ENCODE data around the gene ASCL3. TPM values are rescaled to one million over a fixed set of nuclear protein-coding genes. Genes with fewer than 3 reads are reported as not detected.
A peak's percentile ranks its signal among the peaks of the same experiment; 100 is the strongest.
"Not testable (repeated sequence)": the region's sequence is repeated elsewhere in the genome, so short reads cannot be mapped to it uniquely, and the experiment has no call there.

The ASCL3 gene, protein sequence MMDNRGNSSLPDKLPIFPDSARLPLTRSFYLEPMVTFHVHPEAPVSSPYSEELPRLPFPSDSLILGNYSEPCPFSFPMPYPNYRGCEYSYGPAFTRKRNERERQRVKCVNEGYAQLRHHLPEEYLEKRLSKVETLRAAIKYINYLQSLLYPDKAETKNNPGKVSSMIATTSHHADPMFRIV
- total RNA-seq = not detected

DNA sequence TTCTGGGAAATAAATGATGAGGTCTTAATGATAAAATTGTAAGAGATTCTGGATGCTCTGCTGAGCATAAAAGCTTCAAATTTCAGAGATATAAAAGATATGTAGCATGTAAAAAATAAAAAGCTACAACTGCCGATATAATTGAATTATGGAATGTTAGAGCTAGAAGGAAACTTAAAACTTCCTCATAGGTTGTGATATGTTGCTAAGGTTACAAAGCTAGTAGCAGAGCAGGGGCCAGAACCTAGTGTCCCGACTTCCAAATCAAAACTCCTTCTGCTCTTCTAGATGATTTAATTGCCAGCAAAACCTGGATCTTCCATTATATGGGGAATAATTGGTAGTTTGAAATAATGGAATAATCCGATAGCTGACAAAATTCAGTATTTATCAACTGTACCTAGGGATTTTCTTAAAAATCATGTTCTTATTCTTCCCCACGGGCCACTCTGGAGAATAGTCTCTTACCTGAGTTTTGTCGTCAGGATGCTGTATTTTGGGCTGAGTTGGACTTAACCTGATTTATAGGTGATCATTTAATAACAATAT is at the start of gene ASCL3:
TSS of gene ASCL3 (minus strand) at position 499 of the 549 bp plus-strand sequence. CDS start 4,855 bp downstream, outside the sequence.
- no peak for DNase-seq

DNA sequence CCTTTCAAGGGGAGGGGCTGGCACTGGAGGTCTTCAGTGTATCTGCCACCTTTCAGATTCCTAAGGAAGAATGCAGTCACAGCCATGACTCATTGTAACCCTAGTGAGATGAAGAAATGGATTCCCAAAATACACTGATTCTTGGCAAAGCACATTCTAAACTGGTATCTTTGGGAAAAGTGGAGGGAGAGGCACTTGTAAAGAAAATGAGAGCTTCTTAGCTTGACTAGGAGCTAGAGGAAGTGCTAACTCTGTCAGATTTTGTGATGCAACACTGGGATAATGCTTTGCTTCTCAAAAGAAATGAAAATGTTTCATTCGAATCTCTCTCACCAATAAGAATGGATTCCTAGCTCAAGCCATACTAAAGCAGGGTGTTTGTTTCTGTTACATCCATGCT is 46.6 kb upstream of the ASCL3 start:
- no peak for DNase-seq

DNA sequence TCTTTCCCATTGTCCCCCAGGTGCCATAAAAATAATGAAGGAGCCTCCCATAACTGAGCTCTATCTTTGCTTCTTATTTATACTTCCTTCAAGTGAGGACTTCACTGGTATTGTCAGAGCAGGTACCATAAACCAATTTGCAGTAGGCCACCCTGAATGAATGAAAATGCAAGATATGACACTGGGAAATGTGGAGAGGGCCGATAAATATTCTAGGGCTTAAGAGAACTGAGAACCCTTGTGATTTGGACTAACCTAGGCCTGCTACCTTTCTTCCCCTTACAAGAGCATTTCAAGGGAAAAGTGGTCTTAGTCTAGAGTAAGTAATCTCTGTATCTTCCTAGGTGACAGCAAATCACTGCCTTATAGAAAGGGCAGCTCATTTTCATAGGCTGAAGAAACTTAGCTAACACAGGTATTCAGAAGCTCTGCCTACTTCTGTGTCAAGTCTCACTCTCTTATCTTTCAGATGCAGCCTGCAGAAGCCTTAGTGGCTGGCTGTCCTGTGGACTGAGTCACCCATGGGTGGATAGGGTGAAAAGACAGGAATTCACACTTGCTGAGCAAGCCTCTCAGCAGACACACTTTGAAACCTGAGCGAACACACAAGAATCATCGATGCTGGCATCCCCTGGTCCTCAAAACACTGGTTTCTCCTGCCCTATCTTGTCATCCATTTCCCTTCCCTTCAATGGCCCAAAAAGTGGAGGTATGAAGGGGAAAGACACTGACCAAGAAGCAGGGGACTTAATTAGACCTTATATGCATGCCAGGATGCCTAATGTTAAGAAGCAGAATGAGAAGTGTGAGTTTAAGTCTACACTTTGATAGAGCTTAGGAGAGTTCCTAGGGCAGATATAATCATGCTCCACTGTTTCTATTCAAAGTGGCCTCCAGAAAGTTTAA is 45.8 kb upstream of the ASCL3 start:
- DNase-seq = no peak

DNA sequence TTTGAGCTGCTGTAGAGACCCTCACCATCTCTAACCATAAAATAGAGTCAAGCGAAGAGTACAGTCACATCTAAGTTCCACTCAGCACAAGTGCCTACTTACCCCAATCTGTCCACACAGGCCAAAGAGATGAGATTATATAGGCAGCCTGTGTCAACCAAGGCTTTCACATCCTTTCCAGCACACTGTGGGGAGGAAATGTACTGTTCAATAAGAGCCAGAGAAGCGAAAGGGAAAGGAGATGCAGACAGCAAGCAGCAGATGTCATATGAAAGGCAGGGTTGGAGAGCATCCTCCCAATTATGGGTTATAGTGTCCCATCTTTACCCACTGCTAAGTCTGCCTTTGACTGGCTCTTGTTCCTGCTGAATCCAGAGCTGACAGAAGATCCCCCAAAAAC is 44.6 kb upstream of the ASCL3 start:
- DNase-seq = no peak

DNA sequence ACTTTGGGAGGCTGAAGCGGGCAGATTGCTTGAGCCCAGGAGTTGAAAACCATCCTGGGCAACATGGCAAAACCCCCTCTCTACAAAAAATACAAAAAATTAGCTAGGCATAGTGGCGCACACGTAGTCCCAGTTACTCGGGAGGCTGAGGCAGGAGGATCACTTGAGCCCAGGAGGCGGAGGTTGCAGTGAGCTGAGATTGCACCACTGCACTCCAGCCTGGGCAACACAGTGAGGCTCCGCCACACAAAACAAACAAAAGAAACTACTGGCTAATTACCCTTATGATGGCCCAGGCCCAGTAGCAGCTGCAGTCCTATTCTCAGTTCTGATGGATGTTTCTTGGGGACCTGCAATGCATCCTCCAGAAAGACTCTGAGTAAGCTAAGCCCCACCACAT is 44.0 kb upstream of the ASCL3 start:
- DNase-seq = not testable (repeated sequence)

DNA sequence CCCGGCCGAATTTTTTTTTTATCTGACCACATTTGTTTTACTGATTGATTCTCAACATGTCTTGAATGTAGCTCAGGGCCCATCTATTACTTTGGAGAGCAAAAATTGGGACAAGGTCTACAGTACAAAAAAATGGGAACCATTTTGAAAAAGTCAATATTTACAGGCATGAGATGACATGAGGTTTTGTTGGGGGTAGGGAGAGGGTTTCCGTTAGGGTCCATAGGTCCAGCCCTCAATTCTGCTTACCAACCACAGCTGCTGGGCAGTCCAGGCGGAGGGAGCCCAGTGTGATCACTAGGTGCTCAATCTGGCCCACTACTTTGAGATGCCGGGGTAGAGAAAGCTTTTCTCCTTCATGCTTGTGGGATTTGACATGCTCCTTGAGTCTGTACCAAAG is 42.6 kb upstream of the ASCL3 start:
- no peak for DNase-seq

DNA sequence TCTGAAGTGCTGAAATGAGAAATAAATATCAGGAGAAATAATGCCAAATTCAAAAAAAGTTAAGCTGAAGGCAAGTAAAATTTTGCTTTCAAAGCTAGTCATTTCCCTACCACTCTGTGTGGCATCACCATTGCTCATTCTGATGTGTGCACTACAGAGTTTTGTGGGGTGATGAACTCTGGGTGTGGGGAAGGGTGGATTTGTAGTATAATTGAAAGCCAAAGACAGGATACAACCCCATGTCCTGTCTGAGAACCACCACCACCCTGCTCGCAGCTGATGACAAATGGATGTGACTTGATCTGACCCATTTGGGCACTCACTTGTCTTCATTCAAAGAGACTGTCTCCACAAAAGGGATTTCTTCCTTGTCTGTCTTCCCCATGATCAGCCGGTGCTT is 40.7 kb upstream of the ASCL3 start:
- no peak for DNase-seq

DNA sequence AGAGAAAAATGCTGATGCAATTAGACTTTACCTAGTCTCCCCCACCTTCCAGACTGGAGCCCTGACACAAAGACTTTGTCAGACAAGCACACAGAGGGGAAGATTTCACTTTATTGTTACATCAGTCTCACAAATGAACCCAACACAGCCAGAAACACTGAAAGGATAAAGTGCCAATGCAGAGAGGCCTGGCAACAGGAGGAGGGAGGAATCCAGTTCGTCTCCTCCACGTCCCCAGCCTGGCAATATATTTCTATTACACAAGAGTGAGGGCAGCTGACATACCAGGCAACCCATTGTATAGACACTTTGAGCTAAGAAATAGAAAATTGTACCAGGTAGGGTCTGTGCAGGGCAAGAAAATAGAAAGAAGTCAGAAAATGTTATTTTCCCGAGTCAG is 37.7 kb upstream of the ASCL3 start:
- DNase-seq = no peak

DNA sequence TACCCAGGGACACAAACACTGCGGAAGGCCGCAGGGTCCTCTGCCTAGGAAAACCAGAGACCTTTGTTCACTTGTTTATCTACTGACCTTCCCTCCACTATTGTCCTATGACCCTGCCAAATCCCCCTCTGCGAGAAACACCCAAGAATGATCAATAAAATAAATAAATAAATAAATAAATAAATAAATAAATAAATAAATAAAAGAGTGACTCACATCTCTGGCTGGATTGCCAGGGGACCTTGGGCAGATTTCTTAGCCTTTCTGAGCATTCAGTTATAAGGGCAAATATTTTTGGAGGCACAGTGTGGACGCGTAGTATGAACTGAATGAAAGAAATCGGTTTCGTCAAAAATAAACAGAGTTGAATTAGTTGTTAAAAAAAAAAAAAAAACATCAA is 36.5 kb upstream of the ASCL3 start:
- DNase-seq = not testable (repeated sequence)

DNA sequence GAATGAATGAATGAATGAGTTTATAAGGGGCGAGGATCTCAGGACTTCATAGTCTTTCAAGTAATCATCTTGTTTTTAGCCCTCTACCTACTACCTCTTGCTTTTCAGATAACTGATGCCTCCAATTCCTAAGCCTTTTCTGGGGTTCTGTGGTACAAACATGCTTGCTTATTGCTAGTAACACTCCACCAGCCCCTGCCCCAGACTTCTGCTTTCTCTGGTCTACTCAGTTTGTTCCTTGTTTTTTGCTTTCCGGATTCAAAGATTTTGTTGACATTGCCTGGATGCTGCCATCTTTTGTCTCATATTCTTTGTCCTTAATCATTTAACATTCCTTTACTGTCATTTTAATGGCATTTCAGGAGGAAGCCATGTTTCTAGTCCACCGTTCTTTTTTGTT is 30.3 kb upstream of the ASCL3 start:
- DNase-seq = no peak

DNA sequence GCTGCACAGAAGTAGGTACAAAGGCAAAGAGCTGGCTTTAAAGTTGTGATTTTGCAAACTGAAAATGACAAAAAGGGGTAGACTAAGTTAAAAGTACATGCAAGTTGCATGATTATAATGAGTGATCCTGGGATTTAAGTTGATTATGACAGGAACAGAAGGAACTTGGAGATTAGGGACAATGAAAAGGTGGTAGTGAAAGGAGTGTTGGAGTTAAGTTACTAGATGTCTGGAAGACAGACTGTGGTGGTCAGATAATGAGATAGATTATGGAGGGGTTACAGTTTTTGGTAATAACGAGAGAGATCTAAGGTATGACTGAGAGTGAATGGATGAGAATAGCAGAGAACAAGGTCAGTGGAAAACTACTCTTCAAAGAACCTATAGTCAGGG is 29.1 kb upstream of the ASCL3 start:
- no peak for DNase-seq

DNA sequence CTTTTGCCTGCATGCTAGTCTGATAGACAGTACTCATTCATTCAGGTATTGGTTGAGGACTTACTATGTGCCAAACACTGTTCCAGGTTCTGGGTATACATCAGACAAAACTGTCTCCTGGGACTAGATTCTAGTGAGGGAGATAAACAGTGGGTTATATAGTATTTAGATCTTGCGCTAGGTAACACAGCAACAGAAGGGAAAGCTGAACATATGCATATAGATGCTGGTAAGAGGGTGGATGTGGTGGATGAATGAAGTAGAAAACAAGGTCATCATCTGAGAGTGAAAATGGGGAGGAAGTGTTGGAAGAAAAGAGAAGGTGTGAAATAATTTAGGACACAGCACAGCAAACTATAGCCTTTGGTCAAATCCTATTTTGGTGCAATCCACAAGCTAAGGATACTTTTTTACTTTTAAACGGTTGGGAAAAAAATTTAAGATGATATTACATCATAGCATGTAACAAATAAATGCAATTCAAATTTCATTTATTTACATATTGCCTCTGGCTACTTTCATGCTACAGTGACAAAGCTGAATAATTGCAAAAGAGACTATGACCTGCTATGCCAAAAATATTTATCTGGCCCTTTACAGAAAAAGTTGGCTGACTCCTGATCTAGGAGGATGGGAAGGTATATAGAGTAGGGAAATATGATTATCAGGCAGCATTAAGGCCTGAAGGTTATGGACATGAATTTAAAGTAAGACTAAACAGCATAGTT is 28.5 kb upstream of the ASCL3 start:
- no peak for DNase-seq

DNA sequence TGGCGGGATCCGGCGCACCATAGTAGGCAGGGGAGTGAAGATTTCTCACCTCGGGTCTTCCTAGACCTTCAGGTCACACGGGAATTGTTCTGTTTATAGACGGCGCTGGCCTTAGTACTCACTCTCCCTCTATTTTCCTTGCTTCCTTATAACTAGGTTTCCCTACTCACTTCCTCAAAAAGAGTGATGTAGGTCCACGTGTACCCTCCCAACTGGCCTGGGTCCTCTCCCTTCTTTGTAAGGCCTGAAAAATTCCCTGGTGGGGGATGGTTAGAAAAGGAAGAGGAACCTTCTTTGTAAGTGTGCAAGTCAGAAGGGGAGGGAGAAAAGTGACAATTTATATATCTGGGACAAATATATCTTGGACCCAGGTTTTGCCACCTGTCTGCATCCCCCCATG is 24.4 kb upstream of the ASCL3 start:
- no peak for DNase-seq

DNA sequence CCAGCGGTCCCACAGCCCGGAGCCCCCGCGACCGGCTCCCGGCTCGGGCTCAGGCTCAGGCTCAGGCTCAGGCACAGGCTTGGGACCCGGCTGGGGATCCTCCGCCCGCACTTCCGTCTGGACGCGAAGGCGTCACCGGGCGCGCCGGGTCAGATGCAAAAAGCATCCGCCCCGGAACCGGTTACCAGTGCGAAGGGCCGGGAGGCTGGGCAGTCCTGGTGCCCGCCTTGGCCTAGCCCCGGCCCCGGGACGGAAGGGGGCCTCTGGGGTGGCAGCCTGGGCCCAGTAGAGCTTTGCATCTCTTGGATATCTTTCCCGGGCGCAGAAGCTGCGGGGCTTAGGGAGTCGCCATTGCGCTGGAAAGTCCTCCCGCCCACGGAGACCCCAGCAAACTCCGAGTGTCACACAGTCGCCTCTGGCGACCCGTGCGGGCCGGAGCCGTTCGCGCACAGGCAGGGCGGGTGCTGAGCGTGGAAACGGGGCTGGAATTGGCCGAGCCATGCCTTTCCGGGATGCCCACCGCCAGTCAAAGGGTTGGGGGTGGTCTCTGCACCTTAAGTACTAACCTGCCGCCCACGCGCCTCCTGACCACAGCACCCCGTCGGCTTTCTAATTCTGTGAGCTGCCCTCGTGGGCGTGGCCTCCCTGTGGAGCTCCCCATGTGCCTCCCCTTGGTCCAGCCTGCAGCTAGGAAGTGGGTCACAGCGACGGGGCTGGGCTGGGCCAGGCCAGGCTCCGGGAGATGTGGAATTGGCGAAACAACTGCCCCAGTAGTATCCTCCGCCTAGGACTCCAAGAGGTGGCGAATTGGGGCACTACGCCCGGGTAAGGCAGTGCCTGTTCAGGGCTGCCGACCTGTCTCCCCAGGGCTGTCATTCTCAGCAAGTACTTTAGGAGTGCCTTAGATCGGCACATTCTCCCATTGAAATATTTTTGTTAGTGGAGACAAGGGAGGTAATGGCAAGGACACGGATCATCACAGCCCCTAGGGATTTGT is 21.8 kb upstream of the ASCL3 start, which contains the start of gene TMEM9B:
TSS of gene TMEM9B (minus strand) at position 119 of the 997 bp plus-strand sequence. CDS start 129 bp downstream, outside the sequence.
- peak; percentile 94 for DNase-seq

DNA sequence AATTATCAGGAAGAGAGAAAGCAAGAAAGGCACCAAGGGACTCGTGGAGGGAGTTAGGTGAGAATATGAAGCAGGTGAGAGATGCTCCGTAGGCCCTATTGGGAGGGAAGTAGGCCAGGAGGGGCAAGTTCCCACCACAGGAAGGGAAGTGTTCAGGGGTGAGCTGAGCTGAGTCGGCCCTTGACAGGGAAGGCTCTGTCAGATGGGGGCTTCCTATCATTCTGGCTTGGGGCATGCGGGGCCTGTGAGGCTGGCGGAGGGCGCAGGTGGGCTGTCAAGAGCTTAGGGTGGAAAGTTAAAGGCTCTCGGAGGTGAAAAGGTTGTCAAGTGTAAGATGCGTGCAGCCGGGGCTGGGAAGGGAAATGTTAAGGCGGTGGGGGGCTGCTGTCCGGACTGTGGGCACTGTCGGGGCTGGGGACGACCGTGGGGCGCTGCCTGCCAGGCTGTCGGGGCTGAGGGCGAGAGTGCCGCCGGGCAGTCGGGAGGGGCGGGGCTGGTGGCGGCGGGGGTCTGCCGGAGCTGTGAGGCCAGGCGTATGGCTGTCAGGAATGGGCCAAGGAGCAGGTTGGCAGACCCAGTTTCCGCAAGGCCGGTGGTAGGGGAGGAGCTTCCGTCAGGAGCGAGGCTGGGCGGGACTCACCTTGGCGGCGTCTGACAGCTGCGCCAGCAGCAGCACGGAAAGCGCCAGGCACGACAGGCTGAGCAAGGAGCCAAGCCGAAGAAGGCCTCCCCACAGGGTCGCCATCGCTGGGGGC is 20.9 kb upstream of the ASCL3 start:
- DNase-seq = peak; percentile 82

DNA sequence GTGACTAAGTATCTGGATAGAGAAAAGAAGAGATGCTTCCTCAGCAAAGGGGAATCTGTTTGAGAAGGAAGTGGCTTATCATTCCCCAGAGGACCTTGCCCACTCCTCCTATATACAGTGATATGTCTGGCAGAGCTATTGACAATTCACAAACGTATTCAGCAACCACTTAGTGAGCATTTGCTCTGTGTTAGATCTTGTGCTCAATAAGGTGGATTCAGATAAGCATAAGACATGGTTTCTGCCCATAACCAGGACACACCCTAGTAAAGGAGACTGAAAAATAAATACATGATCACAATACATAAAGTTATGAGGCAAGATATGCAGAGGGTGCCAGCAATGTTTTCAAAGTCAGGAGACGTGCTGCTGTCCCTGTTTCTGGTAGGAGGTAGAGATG is 20.0 kb upstream of the ASCL3 start:
- no peak for DNase-seq

DNA sequence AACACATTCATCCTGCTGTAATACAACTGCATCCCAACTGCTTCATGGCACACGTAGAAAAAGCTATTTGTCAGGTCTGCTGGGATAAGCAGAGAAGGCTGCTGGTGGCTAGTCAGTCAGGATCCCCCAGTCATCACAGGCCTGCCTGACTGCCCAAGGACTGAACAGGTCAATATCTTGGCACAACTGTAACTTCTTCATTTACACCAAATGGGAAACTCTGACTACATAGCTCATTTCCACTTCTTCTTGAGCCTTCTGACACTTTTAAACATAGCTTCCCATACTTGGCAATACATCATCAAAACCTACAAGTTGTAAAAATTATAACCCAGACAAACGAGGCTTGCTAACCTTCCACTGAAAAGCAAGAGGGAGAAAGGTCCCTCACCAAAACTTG is 18.6 kb upstream of the ASCL3 start:
- no peak for DNase-seq

DNA sequence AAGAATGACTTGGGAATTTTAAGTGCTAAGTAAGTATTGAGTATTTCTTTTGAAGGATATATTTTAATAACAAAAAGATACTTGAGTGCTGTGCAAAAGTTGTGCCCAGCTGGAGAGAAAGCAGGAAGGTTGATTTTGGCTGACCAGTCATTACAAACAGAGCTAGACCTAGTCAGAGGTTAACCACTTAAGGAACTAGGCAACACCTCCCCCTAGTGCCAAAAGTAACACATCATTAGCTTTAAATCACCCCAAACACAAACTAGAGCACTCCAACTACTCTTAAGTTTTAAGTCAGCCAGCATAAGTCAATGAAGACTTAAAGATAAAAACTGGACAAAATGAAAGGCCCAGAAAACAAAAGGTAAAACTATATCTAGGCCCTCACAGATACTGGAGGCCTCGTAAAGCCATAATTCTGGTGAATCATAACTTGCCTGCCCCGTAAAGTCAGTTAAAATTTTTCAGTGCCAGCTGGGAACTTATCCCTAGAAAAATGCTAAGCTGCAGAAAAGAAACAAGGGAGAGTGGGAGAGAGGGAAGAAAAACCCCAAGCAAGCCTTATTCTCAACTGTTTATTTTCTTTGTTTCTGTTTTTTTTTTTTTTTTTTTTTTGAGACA is 16.8 kb upstream of the ASCL3 start:
- DNase-seq = peak; percentile 89

DNA sequence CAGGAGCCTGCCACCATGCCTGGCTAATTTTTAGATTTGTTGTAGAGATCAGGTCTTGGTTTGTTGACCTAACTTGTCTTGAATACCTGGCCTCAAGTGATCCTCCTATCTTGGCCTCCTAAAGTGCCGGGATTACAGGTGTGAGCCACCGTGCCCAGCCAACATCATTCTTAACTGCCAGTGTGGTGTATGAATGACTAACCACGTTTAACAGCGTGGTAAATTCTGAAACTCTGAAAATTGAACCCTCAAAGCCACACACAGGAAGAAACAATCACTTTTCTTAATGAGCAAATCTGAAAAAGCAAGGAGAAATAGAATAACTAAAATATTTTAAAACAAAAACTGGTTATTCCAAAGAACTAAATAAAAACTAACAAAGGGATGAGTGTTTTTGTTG is 14.0 kb upstream of the ASCL3 start:
- DNase-seq = no peak

DNA sequence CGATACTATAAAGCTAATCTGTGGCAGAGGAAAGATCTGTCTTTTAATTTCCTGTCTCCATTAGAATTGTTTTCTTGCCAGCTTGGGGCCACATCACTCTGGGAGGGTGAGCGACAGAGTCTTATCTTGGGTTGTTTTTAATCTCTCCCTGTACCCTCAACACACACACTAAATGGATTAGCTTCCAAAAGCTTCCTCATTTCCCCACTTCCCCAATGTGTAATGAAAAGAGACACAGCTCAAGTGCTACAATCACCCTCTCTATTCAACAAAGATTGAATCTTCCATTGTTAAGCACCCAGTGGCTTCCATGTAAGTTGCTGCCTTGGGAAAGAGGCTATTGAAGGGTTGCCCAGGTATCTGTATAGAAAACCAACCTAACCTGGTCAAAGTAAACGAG is 6.1 kb upstream of the ASCL3 start:
- no peak for DNase-seq
